Measurements from ENCODE around the gene LYPD6.
A peak's percentile ranks its signal among the peaks of the same experiment; 100 is the strongest.
"Not testable (repeated sequence)": the region's sequence is repeated elsewhere in the genome, so short reads cannot be mapped to it uniquely, and the experiment has no call there.

Gene LYPD6

GRCh38 chr2:149330127-149331022 lies at the start of gene LYPD6:
Gene LYPD6, plus strand, starts transcription at chr2:149330587. Its CDS starts 107,122 bp downstream, at chr2:149437709.
- DNase-seq (ENCODE audit: low spot score): peak; percentile 91

DNA sequence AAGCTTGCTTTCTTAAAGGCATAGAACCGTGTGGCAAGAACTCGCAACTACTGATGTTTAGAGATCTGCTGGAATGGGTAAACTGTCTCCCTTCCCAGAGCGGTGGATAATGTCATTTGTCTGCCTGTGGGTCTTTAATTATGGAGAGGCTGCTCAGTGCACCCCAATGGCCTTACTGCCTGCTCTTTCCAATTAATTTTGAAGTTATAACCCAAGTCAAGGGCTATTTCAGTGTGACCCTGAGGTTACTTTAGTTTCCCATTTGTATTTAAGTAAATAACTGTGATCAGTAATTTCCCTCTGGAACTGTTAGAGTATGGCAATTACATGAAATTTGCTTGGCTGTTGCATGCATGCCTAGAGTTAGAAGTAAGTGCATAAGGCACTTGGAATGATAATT lies 48.9 kb upstream of the LYPD6 start:
- no peak for DNase-seq (ENCODE audit: low spot score)

DNA sequence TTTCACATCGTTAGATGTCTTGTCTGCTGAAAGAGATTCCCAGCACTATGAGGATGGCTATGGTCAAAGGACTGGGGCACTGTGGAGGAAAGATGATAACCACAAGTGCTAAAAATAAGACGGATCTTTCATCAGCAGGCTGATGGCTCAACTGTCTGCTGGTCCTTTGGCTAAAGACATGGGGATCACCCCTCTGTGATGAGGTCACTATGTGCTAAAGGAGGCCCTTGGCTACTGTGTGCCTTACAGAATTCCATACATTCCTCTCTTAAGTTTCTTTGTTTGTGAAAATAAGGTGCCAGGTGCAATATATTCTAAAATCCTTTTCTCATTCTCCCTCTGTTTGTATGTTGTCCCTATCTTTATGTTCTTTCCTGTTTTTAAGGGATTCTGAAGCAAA lies 39.7 kb upstream of the LYPD6 start:
- no peak for DNase-seq (ENCODE audit: low spot score)

- DNase-seq (ENCODE audit: low spot score): no peak
Measured at GRCh38 chr2:149291881-149292280, 38.5 kb upstream of the LYPD6 start.

DNA sequence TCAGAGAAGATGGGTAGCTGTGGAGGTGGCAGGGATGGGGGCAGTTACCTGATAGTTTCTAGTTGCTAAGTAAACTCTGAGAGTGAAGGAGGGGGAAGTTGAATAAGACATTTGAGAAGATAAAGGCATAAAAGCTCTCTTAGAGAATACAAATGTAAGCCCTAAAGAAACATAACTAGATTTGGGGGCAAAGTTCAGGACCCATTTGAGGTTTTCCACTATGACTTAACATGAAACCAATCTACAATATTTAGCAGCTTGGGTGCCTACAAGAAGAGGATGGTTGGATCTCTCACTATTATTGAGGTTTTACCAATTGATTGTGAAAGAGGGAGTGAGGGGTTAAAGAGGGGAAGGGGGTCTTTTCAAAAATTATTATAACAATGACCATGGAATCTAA lies 34.4 kb upstream of the LYPD6 start:
- DNase-seq (ENCODE audit: low spot score): no peak

- DNase-seq (ENCODE audit: low spot score): no peak
Measured at GRCh38 chr2:149307014-149307413, 23.4 kb upstream of the LYPD6 start.

- no peak for DNase-seq (ENCODE audit: low spot score)
Measured at GRCh38 chr2:149310349-149310748, 20.0 kb upstream of the LYPD6 start.

GRCh38 chr2:149312039-149312438 lies 18.3 kb upstream of the LYPD6 start:
- no peak for DNase-seq (ENCODE audit: low spot score)

DNA sequence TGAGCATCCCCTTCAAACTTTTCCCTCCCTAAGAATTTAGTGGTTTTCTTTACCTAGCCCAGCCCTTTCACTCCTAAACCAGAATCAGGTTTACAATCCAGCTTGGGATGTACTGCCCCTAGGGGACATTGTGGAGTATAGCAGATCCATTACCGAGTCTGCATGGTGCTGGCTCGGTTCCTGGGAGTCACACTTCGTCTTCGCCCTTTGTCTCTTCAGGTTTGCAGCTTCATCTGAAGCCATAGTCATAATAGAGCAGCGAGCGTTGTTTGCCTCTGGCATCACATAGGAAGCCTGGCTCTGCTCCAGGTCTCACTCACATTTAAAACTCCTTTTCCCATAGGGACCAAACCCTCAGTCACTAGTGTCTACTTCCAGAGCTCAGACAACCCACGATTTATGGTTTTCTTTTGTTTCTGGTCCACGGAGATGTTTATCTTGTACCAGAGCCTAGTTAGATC lies 16.8 kb upstream of the LYPD6 start:
- DNase-seq (ENCODE audit: low spot score): peak; percentile 96

DNA sequence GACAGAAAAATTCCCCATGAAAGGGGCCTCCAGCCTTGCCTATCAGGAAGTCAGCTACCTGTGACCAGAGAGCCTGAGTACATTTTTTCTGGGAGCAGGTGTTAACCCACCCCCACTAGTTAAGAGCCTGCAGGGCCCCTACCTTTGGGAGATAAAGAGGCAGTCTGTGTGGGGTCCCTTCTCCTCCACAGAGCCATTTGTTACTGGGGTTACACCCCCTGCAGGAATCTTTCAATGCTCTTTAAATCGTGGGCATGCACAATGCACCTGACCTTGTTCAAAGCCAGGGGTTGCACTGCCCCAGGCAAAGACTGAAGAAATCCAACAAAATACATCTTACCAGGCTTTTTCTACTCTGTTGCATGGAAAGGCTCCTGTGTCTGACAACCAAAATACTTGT lies 15.7 kb upstream of the LYPD6 start:
- DNase-seq (ENCODE audit: low spot score): no peak

- no peak for DNase-seq (ENCODE audit: low spot score)
Measured at GRCh38 chr2:149315461-149315860, 14.9 kb upstream of the LYPD6 start.

DNA sequence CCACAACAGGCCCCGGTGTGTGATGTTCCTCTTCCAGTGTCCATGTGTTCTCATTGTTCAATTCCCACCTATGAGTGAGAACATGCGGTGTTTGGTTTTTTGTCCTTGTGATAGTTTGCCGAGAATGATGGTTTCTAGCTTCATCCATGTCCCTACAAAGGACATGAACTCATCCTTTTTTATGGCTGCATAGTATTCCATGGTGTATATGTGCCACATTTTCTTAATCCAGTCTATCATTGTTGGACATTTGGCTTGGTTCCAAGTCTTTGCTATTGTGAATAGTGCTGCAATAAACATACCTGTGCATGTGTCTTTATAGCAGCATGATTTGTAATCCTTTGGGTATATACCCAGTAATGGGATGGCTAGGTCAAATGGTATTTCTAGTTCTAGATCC lies 11.8 kb upstream of the LYPD6 start:
- not testable (repeated sequence) for DNase-seq (ENCODE audit: low spot score)

DNA sequence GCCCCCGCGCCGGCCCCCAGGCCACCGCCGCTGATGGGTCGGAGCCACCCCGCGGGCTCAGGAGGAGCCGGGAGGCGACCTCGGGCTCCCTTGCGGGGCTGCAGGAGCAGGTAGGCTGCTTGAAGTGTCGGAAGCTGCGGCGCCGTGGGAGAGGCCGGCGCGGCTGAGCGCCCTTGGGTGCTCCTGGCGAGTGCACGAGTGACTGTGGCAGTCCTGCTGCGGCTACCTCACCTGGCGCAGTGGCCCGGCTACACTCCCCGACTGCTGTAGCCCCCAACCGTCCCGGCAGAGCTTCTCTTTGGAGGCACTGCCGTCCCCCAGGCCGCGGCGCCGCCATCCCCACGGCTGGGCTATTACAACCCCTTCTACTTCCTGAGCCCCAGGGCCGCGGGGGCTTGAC lies 10.0 kb upstream of the LYPD6 start:
- no peak for DNase-seq (ENCODE audit: low spot score)

DNA sequence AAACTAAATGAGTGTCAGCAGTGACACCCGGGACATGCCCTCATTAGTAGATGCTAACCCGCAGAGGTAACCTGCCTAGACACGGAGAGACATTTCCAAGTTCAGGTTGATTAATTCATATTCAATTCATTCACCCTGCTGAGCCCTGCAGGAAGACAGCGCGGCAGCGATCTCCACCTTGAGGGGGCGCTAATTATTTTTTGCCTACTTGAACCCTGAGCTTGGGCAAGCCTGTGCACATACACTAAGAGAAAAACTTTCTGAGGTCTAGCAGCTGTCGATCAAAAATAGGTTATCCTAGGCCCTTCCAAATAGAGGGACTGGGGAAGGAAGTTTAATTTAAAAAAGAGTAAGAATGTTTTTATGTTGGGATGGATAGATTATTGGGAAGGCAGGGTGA lies 1.3 kb upstream of the LYPD6 start:
- peak; percentile 91 for DNase-seq (ENCODE audit: low spot score)

GRCh38 chr2:149329489-149330126 lies 779 bp upstream of the LYPD6 start:
- peak; percentile 89 for DNase-seq (ENCODE audit: low spot score)

DNA sequence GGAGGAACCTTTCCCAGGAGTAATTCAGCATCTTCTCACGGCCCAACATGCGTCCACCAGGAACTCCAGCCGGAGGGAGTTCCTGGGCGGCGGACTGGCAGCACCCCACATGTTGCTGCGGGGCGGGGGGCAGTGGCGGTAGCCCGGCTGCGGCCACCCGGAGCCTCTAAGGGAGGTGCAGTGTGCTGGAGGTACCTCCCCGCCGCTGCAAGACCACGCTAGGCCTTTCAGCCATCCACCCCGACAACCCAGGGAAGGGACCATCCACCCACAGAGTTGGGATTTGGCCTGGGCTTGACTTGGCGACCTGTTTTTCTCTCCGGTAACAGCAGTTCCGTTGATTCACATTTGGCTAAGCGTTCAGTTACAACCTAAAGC lies 625 bp downstream of the LYPD6 start:
- no peak for DNase-seq (ENCODE audit: low spot score)

- no peak for DNase-seq (ENCODE audit: low spot score)
Measured at GRCh38 chr2:149332364-149332763, 2.0 kb downstream of the LYPD6 start.

GRCh38 chr2:149333636-149334035 lies 3.2 kb downstream of the LYPD6 start:
- no peak for DNase-seq (ENCODE audit: low spot score)

DNA sequence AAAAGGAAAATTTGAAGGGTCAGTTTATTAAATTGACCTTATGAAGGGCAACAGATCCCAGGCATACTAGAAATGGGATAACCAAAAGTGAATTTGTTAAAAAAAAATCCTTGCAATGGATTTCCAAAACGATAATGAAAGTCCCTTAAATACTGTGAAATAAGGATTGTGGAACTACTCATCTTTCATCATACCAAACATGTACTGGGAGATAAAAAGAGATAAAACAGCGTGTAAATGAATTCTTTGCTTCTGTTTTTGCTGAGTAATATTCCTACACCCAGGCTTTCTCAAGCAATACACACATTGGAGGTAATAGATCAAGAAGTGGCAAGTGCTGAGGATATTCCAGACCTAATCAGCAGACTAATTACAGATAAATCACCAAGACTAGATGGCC lies 3.8 kb downstream of the LYPD6 start:
- DNase-seq (ENCODE audit: low spot score): no peak

DNA sequence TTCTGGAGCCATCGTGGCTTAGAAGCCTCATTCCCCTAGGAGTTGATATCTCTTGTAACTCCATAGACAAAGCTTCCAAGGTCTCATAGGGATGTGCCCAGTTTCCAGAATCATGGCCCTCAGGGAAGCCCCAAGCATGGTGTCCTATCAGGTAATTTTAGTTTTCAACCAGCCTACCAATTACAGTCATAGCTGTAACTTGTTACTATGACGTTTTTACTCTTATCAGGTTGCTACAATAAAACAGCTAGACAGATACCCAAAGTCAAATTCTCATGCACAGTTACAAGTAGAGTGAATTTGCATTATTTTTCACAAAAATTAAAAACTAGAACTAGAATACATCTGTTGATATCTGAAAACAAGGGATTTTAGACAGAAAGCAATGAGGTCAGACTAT lies 8.9 kb downstream of the LYPD6 start:
- DNase-seq (ENCODE audit: low spot score): no peak

DNA sequence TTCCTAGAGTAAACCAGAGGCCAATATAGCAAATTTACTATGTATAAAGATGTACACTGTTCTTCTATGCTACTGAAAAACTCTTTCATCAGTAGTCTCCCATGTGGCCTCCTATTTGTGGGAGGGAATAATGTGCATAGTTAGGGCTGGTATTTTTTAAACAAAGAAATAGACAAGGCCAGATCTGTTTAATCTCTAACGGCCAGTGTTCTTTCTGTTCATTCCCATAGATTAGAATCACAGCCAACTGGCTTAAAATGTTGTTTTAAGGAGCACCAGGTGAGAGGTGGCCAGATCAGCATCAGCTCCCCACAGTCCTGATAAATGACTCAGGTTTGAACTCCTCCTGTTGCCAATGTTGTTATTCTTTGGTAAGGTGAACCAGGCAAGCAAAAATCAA lies 12.1 kb downstream of the LYPD6 start:
- DNase-seq (ENCODE audit: low spot score): no peak

- no peak for DNase-seq (ENCODE audit: low spot score)
Measured at GRCh38 chr2:149344105-149344504, 13.7 kb downstream of the LYPD6 start.

DNA sequence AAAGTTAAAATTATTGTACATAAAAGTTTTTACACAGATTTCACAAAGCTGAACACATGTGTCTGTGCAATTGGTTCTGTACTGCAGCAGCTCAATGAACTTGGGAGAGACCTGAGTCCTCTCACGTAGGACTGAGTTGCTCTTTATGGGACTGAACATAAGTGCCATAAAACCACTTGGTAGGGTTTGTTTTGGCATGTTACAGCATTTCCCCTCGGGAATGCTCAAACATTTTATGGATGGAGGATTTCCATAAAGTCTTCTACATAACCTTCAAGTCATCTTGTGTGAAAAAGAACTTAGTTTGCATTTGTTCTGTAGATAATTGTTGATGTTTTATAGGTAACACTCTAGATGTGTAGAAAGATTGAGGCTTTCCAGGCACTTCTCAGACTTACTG lies 15.9 kb downstream of the LYPD6 start:
- DNase-seq (ENCODE audit: low spot score): no peak

GRCh38 chr2:149348291-149348690 lies 17.9 kb downstream of the LYPD6 start:
- DNase-seq (ENCODE audit: low spot score): no peak

All from HuH-7 (cell line).